ENCODE results near the gene C2orf76.

GRCh38 chr2:119341684-119342083 lies 24.9 kb downstream of the C2orf76 start:
- TF ChIP-seq CTCF (IDR thresholded peaks at IDR 0.05; ENCODE audit: low read length) (no peak), EZH2 (IDR thresholded peaks at IDR 0.05; ENCODE audit: borderline replicate concordance, low read length) (no peak)

Data from OCI-LY1 (cell line).